ENCODE measurements around the gene ERBB4.
A peak's percentile ranks its signal among the peaks of the same experiment; 100 is the strongest.

The ERBB4 gene

DNA sequence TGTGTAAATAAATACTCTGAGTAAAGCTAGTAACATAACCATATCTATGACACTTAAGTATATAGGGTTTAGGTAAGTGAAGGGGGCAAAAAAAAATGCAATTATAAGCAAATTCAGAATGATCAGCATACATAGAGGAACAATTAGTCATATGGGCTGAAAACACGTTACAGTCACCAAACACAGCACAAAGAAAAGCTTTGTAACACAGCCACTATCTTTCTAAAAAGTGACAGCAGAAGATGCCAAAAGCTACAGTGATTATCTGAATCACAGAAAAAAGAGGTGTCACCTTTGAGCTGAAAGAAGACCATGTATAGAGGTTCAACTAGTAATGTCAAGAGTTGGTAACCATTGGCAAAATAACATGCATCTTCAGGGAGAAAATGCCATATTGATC lies 115.5 kb downstream of the ERBB4 start (continued):
- TF ChIP-seq, protein P1, sequence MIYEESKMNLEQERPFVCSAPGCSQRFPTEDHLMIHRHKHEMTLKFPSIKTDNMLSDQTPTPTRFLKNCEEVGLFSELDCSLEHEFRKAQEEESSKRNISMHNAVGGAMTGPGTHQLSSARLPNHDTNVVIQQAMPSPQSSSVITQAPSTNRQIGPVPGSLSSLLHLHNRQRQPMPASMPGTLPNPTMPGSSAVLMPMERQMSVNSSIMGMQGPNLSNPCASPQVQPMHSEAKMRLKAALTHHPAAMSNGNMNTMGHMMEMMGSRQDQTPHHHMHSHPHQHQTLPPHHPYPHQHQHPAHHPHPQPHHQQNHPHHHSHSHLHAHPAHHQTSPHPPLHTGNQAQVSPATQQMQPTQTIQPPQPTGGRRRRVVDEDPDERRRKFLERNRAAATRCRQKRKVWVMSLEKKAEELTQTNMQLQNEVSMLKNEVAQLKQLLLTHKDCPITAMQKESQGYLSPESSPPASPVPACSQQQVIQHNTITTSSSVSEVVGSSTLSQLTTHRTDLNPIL (CRISPR knock-in tag; IDR thresholded peaks at IDR 0.05; ENCODE audit: low read depth), result no peak
- TF ChIP-seq TCF4 (CRISPR knock-in tag; IDR thresholded peaks at IDR 0.05; ENCODE audit: borderline replicate concordance) (no peak), SNAI2 (CRISPR knock-in tag; IDR thresholded peaks at IDR 0.05) (no peak), OSR1 (CRISPR knock-in tag; IDR thresholded peaks at IDR 0.05) (no peak), ZC3H10 (CRISPR knock-in tag; IDR thresholded peaks at IDR 0.05) (no peak), TOX (CRISPR knock-in tag; IDR thresholded peaks at IDR 0.05; ENCODE audit: borderline replicate concordance) (no peak)

DNA sequence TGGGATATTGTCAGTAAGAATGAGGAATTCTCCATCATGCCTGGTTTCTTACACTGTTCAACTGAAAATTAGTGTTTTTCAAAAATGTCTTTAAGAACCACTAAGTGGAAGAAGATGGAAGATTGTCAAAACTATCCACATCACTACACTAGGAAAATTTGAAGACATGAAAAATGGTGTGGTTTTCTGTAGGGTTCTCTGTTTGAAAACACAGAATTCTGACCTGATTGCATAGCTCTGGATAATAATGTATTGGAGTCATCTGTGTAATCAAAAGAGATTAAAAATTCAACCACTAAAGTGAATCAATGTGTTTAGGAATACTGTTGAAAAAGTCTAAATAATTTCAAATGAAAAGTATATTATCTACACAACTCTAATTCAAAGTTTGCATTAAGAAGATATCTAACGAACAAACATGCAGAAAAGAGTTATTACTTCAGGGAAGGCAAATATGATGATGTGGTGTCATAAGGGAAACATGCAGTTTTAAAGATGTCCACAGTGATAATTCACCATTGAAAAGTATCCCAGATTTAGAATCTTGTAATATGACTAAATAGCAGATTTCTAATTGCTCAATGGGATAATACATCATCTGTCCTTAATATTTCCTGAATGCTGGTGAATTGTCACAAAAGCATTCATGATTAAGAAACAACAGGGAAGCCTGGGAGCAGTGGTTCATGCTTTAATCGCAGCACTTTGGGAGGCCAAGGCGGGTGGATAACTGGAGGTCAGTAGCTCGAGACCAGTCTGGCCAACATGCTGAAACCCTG lies 116.9 kb downstream of the ERBB4 start:
- peak; percentile 88 for ATAC-seq
- no peak for TF ChIP-seq PPARA (CRISPR knock-in tag; IDR thresholded peaks at IDR 0.05; ENCODE audit: borderline replicate concordance)
- peak; percentile 77 for TF ChIP-seq ZC3H10 (CRISPR knock-in tag; IDR thresholded peaks at IDR 0.05)
- TF ChIP-seq ZFP3 (CRISPR knock-in tag; IDR thresholded peaks at IDR 0.05), result 0 out of 2 replicates have a peak, but pooled peaks have one; percentile 28
- TF ChIP-seq ISL1 (CRISPR knock-in tag; IDR thresholded peaks at IDR 0.05), result peak; percentile 73
- peak; percentile 35; the same call in 1 of the 2 replicates for TF ChIP-seq TOX (CRISPR knock-in tag; IDR thresholded peaks at IDR 0.05; ENCODE audit: borderline replicate concordance)
- TF ChIP-seq, protein P1 (CRISPR knock-in tag; IDR thresholded peaks at IDR 0.05; ENCODE audit: low read depth), result 0 out of 2 replicates have a peak, but pooled peaks have one; percentile 35
- TF ChIP-seq CSDC2 (CRISPR knock-in tag; IDR thresholded peaks at IDR 0.05), result no peak
- TF ChIP-seq SNAI2 (CRISPR knock-in tag; IDR thresholded peaks at IDR 0.05), result no peak
- TF ChIP-seq ZNF70 (CRISPR knock-in tag; IDR thresholded peaks at IDR 0.05), result no peak

DNA sequence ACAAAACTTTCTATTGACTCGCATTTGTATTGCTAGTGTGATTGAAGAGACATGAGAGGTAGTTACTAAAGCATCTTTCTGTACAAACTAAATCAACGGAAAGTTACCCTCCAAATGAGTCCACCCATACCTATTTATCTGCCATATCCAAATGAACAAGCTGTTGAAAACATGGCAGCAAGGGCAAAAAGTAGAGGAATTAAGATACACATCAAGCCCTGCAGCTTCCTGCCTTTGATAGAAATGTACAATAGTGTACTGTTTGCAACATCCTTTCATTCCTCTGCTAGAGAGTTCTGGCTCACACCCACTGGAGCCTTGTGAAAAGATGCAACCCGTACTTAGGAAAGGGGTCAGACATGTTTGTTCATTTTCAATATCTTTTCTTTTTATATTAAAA lies 122.5 kb downstream of the ERBB4 start:
- TF ChIP-seq CSDC2 (CRISPR knock-in tag; IDR thresholded peaks at IDR 0.05) (no peak), PPARA (CRISPR knock-in tag; IDR thresholded peaks at IDR 0.05; ENCODE audit: borderline replicate concordance) (no peak), TOX (CRISPR knock-in tag; IDR thresholded peaks at IDR 0.05; ENCODE audit: borderline replicate concordance) (no peak), BACH2 (CRISPR knock-in tag; IDR thresholded peaks at IDR 0.05; ENCODE audit: borderline replicate concordance) (no peak), SNAI2 (CRISPR knock-in tag; IDR thresholded peaks at IDR 0.05) (no peak), ZFP3 (CRISPR knock-in tag; IDR thresholded peaks at IDR 0.05) (no peak), OSR1 (CRISPR knock-in tag; IDR thresholded peaks at IDR 0.05) (no peak), ZNF565 (CRISPR knock-in tag; conservative IDR thresholded peaks at IDR 0.05; ENCODE audit: low read depth) (no peak)
- TF ChIP-seq, protein P2, sequence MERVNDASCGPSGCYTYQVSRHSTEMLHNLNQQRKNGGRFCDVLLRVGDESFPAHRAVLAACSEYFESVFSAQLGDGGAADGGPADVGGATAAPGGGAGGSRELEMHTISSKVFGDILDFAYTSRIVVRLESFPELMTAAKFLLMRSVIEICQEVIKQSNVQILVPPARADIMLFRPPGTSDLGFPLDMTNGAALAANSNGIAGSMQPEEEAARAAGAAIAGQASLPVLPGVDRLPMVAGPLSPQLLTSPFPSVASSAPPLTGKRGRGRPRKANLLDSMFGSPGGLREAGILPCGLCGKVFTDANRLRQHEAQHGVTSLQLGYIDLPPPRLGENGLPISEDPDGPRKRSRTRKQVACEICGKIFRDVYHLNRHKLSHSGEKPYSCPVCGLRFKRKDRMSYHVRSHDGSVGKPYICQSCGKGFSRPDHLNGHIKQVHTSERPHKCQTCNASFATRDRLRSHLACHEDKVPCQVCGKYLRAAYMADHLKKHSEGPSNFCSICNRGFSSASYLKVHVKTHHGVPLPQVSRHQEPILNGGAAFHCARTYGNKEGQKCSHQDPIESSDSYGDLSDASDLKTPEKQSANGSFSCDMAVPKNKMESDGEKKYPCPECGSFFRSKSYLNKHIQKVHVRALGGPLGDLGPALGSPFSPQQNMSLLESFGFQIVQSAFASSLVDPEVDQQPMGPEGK (CRISPR knock-in tag; IDR thresholded peaks at IDR 0.05; ENCODE audit: borderline replicate concordance), result no peak
- TF ChIP-seq, protein P3, sequence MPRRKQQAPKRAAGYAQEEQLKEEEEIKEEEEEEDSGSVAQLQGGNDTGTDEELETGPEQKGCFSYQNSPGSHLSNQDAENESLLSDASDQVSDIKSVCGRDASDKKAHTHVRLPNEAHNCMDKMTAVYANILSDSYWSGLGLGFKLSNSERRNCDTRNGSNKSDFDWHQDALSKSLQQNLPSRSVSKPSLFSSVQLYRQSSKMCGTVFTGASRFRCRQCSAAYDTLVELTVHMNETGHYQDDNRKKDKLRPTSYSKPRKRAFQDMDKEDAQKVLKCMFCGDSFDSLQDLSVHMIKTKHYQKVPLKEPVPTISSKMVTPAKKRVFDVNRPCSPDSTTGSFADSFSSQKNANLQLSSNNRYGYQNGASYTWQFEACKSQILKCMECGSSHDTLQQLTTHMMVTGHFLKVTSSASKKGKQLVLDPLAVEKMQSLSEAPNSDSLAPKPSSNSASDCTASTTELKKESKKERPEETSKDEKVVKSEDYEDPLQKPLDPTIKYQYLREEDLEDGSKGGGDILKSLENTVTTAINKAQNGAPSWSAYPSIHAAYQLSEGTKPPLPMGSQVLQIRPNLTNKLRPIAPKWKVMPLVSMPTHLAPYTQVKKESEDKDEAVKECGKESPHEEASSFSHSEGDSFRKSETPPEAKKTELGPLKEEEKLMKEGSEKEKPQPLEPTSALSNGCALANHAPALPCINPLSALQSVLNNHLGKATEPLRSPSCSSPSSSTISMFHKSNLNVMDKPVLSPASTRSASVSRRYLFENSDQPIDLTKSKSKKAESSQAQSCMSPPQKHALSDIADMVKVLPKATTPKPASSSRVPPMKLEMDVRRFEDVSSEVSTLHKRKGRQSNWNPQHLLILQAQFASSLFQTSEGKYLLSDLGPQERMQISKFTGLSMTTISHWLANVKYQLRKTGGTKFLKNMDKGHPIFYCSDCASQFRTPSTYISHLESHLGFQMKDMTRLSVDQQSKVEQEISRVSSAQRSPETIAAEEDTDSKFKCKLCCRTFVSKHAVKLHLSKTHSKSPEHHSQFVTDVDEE (CRISPR knock-in tag; IDR thresholded peaks at IDR 0.05), result no peak
- TF ChIP-seq, protein P1 (CRISPR knock-in tag; IDR thresholded peaks at IDR 0.05; ENCODE audit: low read depth), result no peak
- no peak for ATAC-seq

DNA sequence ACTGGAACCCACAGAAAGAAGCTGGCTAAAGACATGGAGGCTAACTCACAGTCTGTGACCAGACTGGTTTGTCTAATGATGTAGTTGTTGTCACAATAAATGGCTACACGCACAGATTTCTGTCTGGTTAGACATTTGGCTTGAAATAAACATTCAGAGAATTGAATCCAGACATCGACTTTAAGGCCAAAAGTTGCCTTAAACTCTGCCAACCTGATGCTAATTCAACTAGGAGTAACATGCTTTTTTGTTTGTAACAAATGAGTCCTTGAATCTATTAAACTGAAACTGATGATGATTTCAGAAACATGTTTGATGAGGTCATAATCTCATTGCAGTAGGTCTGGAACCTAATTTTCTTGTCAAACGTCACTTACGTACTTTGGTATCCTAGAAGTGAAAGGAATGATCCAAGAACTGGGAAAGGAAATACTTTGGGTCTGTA lies 123.8 kb downstream of the ERBB4 start:
- TF ChIP-seq, protein P3 (CRISPR knock-in tag; IDR thresholded peaks at IDR 0.05), result no peak
- no peak for TF ChIP-seq ZFP30 (CRISPR knock-in tag; IDR thresholded peaks at IDR 0.05)
- TF ChIP-seq BACH2 (CRISPR knock-in tag; IDR thresholded peaks at IDR 0.05; ENCODE audit: borderline replicate concordance), result no peak
- peak; percentile 48; the same call in 1 of the 2 replicates for TF ChIP-seq ZFP3 (CRISPR knock-in tag; IDR thresholded peaks at IDR 0.05)
- TF ChIP-seq, protein P4, sequence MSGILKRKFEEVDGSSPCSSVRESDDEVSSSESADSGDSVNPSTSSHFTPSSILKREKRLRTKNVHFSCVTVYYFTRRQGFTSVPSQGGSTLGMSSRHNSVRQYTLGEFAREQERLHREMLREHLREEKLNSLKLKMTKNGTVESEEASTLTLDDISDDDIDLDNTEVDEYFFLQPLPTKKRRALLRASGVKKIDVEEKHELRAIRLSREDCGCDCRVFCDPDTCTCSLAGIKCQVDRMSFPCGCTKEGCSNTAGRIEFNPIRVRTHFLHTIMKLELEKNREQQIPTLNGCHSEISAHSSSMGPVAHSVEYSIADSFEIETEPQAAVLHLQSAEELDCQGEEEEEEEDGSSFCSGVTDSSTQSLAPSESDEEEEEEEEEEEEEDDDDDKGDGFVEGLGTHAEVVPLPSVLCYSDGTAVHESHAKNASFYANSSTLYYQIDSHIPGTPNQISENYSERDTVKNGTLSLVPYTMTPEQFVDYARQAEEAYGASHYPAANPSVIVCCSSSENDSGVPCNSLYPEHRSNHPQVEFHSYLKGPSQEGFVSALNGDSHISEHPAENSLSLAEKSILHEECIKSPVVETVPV (CRISPR knock-in tag; IDR thresholded peaks at IDR 0.05), result no peak
- TF ChIP-seq TOX (CRISPR knock-in tag; IDR thresholded peaks at IDR 0.05; ENCODE audit: borderline replicate concordance), result no peak
- peak; percentile 63 for TF ChIP-seq ISL1 (CRISPR knock-in tag; IDR thresholded peaks at IDR 0.05)
- peak; percentile 61 for ATAC-seq

All from SK-N-SH treated with all-trans-retinoic acid at 6 μM for 48 hours (cell line).